ENCODE results near the gene CFAP54.
"Not testable (repeated sequence)": the region's sequence is repeated elsewhere in the genome, so short reads cannot be mapped to it uniquely, and the experiment has no call there.

Gene CFAP54

DNA sequence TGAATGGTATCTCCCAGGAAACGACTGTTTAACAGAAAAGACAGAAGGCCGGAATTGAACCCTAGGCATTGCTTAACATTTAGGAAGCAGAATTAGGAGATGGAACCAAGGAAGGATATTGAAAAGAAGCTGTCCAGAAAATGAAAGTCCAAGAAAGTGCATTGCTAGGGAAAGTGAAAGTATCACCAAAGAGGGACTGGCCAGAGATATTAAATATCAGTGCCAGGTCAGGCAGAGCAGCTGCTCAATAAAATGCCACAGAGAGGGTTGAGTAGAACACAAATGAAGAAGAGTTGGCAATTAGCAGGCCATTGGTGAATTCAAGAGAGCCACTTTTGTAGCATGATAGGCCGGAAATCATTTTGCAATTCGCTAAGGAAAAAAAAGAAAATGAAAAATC, 101.6 kb downstream of the CFAP54 start:
- no peaks in the 10 kb centered on the region for H3K36me3 Mint-ChIP-seq (ENCODE audit: low read depth)
- H3K27ac Mint-ChIP-seq, result no peak overlapping the region
- H3K9me3 Mint-ChIP-seq, result no peaks in the 10 kb centered on the region
- no peak overlapping the region for H3K4me3 Mint-ChIP-seq
- peaks cover 27% of the 10 kb centered on the region for H3K27me3 Mint-ChIP-seq (ENCODE audit: low read depth)
- no peaks in the 10 kb centered on the region for H3K4me1 Mint-ChIP-seq (ENCODE audit: low read depth)

DNA sequence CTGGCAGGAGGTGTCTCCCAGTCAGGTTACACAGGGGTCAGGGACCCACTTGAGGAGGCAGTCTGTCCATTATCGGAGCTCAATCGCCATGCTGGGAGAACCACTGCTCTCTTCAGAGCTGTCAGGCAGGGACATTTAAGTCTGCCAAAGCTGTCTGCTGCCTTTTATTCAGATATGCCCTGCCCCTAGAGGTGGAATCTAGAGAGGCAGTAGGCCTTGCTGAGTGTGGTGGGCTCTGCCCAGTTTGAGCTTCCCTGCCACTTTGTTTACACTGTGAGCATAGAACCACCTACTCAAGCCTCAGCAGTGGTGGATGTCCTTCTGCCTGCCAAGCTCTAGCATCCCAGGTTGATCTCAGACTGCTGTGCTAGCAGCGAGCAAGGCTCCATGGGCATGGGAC, 115.0 kb downstream of the CFAP54 start:
- H3K27ac Mint-ChIP-seq; H3K36me3 Mint-ChIP-seq (ENCODE audit: low read depth); H3K4me1 Mint-ChIP-seq (ENCODE audit: low read depth); H3K4me3 Mint-ChIP-seq; H3K9me3 Mint-ChIP-seq: not testable (repeated sequence)
- peaks cover 18% of the 10 kb centered on the region for H3K27me3 Mint-ChIP-seq (ENCODE audit: low read depth)

DNA sequence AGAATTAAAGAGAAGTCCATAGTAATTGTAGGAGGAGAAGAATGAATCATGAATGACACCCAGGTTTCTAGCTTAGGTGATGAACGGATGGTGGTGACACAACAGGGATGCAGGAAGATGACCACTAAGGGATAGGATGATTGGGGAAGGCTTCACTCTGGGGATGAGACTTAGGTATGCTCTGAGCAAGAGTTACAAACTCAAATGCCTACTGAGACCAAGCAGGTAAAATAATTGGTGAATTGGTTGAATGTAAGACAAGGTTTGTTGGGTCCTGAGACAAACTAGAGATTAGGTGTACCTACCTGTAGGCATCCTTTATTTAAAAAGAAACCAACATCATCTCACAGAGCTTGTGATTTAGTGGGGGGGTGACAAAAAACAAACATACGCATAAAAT, 116.3 kb downstream of the CFAP54 start:
- H3K4me1 Mint-ChIP-seq (ENCODE audit: low read depth), result no peaks in the 10 kb centered on the region
- no peaks in the 10 kb centered on the region for H3K36me3 Mint-ChIP-seq (ENCODE audit: low read depth)
- H3K9me3 Mint-ChIP-seq, result no peaks in the 10 kb centered on the region
- no peak overlapping the region for H3K4me3 Mint-ChIP-seq
- H3K27me3 Mint-ChIP-seq (ENCODE audit: low read depth), result peaks cover 18% of the 10 kb centered on the region
- no peak overlapping the region for H3K27ac Mint-ChIP-seq

DNA sequence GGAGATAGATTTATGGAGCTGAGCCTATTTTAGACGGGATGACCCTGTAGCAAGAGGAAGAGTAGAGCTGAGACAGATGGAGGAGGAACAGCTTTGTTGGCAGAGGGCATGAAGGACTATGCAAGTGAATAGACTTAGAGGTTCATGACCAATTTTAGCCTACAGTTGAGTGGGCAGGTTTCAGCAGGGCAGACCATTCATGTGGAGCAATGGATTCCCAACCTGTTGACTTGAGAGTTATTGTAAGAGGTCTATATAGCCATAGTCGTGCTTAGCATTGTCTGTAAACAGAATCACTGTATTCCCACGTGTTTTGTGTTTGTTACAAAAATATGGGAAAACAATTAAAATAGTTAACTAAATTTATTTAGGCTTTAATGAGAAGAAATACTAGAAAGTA, 116.8 kb downstream of the CFAP54 start:
- peaks cover 18% of the 10 kb centered on the region for H3K27me3 Mint-ChIP-seq (ENCODE audit: low read depth)

DNA sequence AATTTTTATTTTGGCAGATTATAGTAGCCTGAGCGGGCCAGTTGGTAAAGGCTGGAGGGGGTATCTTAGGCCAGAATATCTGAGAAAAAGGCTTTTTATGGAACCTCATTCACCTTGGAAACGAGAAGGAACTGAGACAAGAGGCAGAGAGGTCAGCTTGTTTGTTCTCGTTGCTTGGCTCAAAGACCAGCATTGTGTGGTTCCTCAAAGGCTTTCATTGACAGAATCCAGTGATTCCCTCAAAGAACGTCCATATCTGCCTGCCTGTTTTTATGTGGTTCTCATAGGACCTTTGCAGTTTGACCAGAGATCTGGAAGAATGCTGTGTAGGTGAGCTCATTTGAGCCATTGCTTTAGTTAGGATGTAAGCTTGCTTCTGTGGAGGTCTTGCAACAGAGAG, 117.3 kb downstream of the CFAP54 start:
- Mint-ChIP-seq H3K27me3 (ENCODE audit: low read depth) (peaks cover 18% of the 10 kb centered on the region), H3K4me3 (no peak overlapping the region), H3K4me1 (ENCODE audit: low read depth) (no peaks in the 10 kb centered on the region), H3K36me3 (ENCODE audit: low read depth) (no peaks in the 10 kb centered on the region), H3K27ac (no peak overlapping the region), H3K9me3 (no peaks in the 10 kb centered on the region)

More for the DNA sequence above, 116.8 kb downstream of the CFAP54 start:
- no peaks in the 10 kb centered on the region for H3K9me3 Mint-ChIP-seq
- H3K27ac Mint-ChIP-seq, result no peak overlapping the region
- H3K4me1 Mint-ChIP-seq (ENCODE audit: low read depth), result no peaks in the 10 kb centered on the region
- H3K36me3 Mint-ChIP-seq (ENCODE audit: low read depth), result no peaks in the 10 kb centered on the region
- no peak overlapping the region for H3K4me3 Mint-ChIP-seq

DNA sequence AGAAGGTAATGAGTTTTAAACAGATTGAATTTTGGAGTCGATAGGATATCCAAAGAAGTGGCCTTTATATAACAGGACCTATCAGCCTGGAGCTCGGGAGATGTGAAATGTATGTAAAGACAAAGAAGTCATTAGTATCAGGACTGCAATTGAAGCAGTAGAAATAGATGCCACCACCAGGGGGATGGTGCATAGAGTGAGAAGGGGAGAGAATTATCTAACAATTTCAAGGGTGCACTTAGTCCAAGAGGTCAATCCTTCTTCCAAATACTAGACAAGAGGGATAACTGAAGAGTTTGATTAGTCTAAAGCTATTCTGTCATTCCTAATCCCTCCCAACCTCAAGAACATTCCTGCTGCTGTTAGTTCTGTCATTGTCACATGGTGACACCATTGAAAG, 127.8 kb downstream of the CFAP54 start:
- Mint-ChIP-seq H3K4me3 (no peak overlapping the region), H3K9me3 (no peaks in the 10 kb centered on the region), H3K27me3 (ENCODE audit: low read depth) (peaks cover 7% of the 10 kb centered on the region), H3K27ac (no peak overlapping the region), H3K4me1 (ENCODE audit: low read depth) (no peaks in the 10 kb centered on the region), H3K36me3 (ENCODE audit: low read depth) (no peaks in the 10 kb centered on the region)

DNA sequence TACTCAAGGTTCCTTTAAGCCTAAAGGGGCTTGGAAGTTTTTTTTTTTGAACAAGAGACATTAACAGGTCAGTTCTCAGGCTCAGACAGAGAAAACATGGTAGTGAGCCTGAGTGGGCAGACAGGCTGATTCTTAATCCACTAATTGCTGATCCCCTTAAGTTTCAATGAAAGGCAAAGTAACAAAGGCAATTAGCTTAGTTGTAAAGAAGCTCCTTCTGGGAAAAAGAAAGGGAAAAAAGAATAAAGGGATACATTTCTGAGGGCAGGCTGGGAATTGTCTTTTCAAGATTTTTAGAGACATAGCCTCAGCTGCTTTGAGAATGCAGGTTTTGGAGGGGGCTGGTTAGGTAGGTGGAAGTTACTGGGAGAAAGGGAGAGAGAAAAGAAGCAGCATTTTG, 133.8 kb downstream of the CFAP54 start:
- Mint-ChIP-seq H3K4me1 (ENCODE audit: low read depth) (no peaks in the 10 kb centered on the region), H3K27me3 (ENCODE audit: low read depth) (peaks cover 11% of the 10 kb centered on the region), H3K36me3 (ENCODE audit: low read depth) (no peaks in the 10 kb centered on the region), H3K27ac (no peak overlapping the region), H3K9me3 (no peaks in the 10 kb centered on the region), H3K4me3 (no peak overlapping the region)

DNA sequence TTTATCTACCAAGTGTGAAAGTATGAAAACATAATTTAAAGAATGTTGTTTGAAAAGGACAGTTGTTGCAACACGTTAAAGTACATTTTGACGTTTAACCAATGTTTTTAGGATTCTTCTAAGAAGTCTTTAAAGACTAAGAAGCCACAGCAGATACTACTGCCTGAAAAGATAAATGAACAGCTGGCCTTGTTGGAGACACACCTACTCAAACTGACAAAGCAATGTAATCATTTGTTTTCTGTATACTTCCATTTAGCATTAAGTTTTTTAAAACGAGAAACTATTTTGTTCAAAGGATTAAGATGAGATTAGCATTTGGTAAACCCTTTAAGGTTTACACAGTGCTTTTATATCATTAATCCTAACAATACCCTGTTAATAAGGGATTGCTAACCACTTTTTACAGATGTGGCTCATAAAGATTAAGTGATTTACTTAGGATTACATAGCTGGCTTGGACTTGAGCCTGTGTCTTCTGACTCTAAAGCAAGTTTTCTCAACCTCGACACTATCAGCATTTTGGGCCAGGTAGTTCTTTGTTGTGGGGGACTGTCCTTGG, 134.4 kb downstream of the CFAP54 start:
- peaks cover 11% of the 10 kb centered on the region for H3K27me3 Mint-ChIP-seq (ENCODE audit: low read depth)
- H3K4me1 Mint-ChIP-seq (ENCODE audit: low read depth), result no peaks in the 10 kb centered on the region
- H3K4me3 Mint-ChIP-seq, result no peak overlapping the region
- H3K27ac Mint-ChIP-seq, result no peak overlapping the region
- no peaks in the 10 kb centered on the region for H3K9me3 Mint-ChIP-seq
- H3K36me3 Mint-ChIP-seq (ENCODE audit: low read depth), result no peaks in the 10 kb centered on the region

DNA sequence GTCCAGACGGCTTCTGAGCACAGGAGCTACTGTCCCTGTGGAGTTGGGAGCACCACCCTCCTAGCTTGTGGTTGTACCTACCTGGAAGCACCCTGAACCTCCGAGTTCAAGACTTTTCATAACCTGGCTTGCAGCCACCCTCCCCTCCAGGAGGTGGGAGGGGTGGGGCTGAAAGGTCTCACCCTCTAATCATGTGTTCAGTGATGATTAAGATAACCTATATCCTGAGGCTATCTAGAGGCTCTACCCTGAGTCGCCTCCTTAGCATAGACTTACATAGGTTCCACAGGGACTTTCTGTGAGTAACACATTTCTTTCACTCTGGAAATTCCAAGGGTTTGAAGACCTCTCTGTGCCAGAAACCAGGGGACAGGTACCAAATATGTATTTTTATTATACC, 146.5 kb downstream of the CFAP54 start:
- no peaks in the 10 kb centered on the region for H3K36me3 Mint-ChIP-seq (ENCODE audit: low read depth)
- H3K27ac Mint-ChIP-seq, result no peak overlapping the region
- H3K9me3 Mint-ChIP-seq, result no peaks in the 10 kb centered on the region
- no peaks in the 10 kb centered on the region for H3K27me3 Mint-ChIP-seq (ENCODE audit: low read depth)
- no peak overlapping the region for H3K4me3 Mint-ChIP-seq
- H3K4me1 Mint-ChIP-seq (ENCODE audit: low read depth), result no peaks in the 10 kb centered on the region

DNA sequence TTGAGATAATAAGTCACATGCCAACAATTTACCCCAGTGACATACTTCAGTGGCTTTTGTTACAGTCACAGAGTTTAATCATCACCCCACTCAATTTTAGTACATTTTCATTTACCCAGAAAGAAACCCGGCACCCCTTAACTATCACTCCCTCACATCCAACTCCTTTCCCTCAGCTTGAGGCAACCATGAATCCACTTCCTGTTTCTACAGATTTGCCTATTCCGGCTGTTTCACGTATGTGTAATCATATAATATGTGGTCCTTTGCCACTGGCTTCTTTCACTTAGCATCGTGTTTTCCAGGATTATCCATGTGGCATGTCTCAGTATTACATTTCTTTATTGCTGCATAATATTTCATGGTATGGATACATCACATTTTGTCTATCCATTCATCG, 147.5 kb downstream of the CFAP54 start:
- no peaks in the 10 kb centered on the region for H3K36me3 Mint-ChIP-seq (ENCODE audit: low read depth)
- no peaks in the 10 kb centered on the region for H3K9me3 Mint-ChIP-seq
- H3K27me3 Mint-ChIP-seq (ENCODE audit: low read depth), result no peaks in the 10 kb centered on the region
- H3K27ac Mint-ChIP-seq, result no peak overlapping the region
- no peak overlapping the region for H3K4me3 Mint-ChIP-seq
- no peaks in the 10 kb centered on the region for H3K4me1 Mint-ChIP-seq (ENCODE audit: low read depth)

DNA sequence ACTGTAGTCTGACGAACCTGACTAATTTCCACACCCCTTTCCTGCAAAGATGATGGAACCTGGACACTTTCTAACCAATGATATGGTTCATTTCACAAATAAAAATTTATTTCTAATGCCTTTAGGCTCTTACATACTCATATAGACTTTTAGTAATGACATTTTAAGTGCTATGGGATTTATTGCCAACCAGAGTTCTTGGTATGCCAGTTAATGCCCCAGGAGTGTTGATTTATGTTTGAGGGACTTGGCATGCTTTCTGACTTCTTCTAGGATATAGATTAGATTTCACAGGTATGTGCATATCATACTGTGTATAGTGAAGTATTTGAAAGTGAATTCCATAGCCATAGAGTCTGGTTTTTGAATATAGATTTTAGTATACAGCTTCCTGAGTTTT, 159.5 kb downstream of the CFAP54 start:
- Mint-ChIP-seq H3K36me3 (ENCODE audit: low read depth) (no peaks in the 10 kb centered on the region), H3K27ac (no peak overlapping the region), H3K4me1 (ENCODE audit: low read depth) (no peaks in the 10 kb centered on the region), H3K4me3 (no peak overlapping the region), H3K9me3 (peaks cover 5% of the 10 kb centered on the region), H3K27me3 (ENCODE audit: low read depth) (peaks cover 6% of the 10 kb centered on the region)

DNA sequence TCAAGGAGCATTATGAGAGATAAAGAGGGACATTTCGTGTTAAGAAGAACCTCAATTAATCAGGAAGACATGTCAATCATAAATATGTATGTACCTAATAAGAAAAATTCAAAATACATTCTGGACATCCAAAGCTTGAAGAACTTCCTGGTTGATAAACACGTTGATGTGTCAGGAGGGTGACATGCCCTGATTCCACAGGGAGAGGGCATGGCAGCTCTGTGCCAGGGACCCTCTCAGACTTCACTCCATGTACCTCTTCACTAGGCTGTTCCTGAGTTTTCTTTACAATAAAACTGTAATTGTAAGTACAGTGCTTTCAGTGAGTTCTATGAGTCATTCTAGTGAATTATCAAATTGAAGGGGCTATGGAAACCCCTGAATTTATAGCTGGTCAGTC, 163.5 kb downstream of the CFAP54 start:
- H3K4me1 Mint-ChIP-seq (ENCODE audit: low read depth), result no peaks in the 10 kb centered on the region
- no peak overlapping the region for H3K27ac Mint-ChIP-seq

DNA sequence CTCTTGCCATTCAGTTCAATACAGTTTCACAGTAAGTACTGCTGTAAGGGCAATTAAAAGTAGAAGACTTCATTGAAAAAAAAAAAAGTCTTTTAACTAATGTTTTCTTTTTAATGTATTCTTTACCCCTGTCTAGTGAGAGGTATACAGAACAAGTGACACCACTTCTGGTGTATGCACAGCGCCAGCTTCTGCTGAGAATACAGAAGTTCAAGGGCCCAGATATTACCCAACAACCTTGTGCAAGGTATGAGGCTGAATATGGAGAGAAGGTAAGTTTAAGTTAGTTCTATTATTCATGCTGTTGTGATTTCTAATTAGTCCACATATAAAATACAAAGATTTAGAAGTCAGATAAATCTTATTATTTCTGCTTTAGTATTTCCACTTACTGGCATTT, 168.7 kb downstream of the CFAP54 start:
- H3K27ac Mint-ChIP-seq, result no peak overlapping the region
- H3K4me1 Mint-ChIP-seq (ENCODE audit: low read depth), result no peaks in the 10 kb centered on the region
- no peak overlapping the region for H3K4me3 Mint-ChIP-seq
- no peaks in the 10 kb centered on the region for H3K27me3 Mint-ChIP-seq (ENCODE audit: low read depth)
- no peaks in the 10 kb centered on the region for H3K36me3 Mint-ChIP-seq (ENCODE audit: low read depth)
- no peaks in the 10 kb centered on the region for H3K9me3 Mint-ChIP-seq

More for the DNA sequence above, 163.5 kb downstream of the CFAP54 start:
- H3K27me3 Mint-ChIP-seq (ENCODE audit: low read depth), result peaks cover 6% of the 10 kb centered on the region
- H3K9me3 Mint-ChIP-seq, result no peaks in the 10 kb centered on the region
- no peak overlapping the region for H3K4me3 Mint-ChIP-seq
- no peaks in the 10 kb centered on the region for H3K36me3 Mint-ChIP-seq (ENCODE audit: low read depth)

DNA sequence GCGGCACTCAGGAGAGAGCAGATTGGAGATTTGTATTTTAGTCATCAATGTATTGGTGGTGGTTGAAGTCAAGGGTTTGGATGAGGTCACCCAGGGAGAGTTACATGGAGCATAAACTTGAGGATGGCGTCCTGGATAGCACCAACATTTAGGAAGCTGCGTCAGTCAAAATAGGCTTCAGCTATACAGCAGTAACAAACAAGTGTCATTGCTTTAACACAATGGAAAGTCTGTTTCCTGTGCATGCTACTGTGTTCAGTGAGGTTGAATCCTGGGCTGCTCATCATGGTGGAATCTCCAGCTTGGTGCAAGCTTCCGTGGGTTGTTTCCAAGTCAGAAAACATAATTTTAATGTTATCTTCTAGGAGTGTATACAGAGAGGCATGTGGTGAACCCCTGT, 180.4 kb downstream of the CFAP54 start:
- H3K4me1 Mint-ChIP-seq (ENCODE audit: low read depth), result no peaks in the 10 kb centered on the region
- H3K36me3 Mint-ChIP-seq (ENCODE audit: low read depth), result no peaks in the 10 kb centered on the region
- peaks cover 13% of the 10 kb centered on the region for H3K27me3 Mint-ChIP-seq (ENCODE audit: low read depth)
- peaks cover 4% of the 10 kb centered on the region for H3K9me3 Mint-ChIP-seq
- no peak overlapping the region for H3K4me3 Mint-ChIP-seq
- H3K27ac Mint-ChIP-seq, result no peak overlapping the region

DNA sequence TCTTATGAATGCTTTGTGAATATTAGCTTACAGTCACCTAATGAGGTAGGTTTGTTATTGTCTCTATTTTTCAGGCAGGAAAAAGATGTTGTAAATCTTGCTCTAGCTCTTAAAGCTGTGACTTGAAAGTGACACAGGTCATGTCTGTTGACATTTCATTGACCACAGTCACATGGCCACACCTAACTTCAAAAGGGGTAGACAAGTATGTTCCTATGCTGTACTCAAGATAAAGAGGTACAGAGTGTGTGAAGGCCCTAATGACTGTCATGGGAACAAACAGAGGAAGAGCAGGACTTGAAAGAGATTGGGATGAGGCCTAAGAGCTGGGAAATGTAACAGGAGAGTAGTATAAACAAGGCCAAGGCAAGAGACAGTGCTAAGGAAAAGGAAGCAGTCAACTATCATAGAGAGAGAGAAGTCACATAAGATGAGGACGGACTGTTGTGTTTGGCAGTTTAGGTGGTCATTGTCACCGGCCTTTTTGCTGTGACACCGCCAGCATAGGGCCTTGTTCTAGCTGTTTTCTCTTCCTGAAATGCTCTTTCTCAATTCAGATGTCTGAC, 181.0 kb downstream of the CFAP54 start:
- Mint-ChIP-seq H3K4me1 (ENCODE audit: low read depth) (no peaks in the 10 kb centered on the region), H3K27me3 (ENCODE audit: low read depth) (peaks cover 9% of the 10 kb centered on the region), H3K36me3 (ENCODE audit: low read depth) (no peaks in the 10 kb centered on the region), H3K27ac (no peak overlapping the region), H3K9me3 (peaks cover 4% of the 10 kb centered on the region), H3K4me3 (no peak overlapping the region)

DNA sequence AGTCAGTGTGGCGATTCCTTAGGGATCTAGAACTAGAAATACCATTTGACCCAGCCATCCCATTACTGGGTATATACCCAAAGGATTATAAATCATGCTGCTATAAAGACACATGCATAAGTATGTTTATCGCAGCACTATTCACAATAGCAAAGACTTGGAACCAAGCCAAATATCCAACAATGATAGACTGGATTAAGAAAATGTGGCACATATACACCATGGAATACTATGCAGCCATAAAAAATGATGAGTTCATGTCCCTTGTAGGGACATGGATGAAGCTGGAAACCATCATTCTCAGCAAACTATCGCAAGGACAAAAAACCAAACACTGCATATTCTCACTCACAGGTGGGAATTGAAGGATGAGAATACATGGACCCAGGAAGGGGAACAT, 186.1 kb downstream of the CFAP54 start:
- not testable (repeated sequence) for H3K27me3 Mint-ChIP-seq (ENCODE audit: low read depth); H3K9me3 Mint-ChIP-seq; H3K4me3 Mint-ChIP-seq; H3K27ac Mint-ChIP-seq; H3K4me1 Mint-ChIP-seq (ENCODE audit: low read depth); H3K36me3 Mint-ChIP-seq (ENCODE audit: low read depth)

Measured in T-helper 1 cell treated with Interleukin-12 subunit alpha and Interleukin-12 subunit beta and Interleukin-4 antibody, amounts not matched to agents 30 μg/mL and 1 μg/mL, for 36 hours (primary cell).